Measurements from ENCODE around the gene NLGN4X.

NLGN4X gene

GRCh38 chrX:6257025-6257424 is 28.4 kb upstream of the NLGN4X start:
- Histone ChIP-seq H3F3A (ENCODE audit: insufficient read depth, low read length) (no peaks in the 10 kb centered on the region), H3K27ac (ENCODE audit: low read depth, low read length, poor library complexity, severe bottlenecking) (no peak overlapping the region), H3K36me3 (ENCODE audit: insufficient read depth, low read length) (no peaks in the 10 kb centered on the region), H3K79me2 (ENCODE audit: insufficient read depth, low read length) (no peaks in the 10 kb centered on the region), H3K4me3 (ENCODE audit: low read depth, low read length, poor library complexity, severe bottlenecking) (no peak overlapping the region), H3K4me1 (ENCODE audit: insufficient read depth, low read length, severe bottlenecking) (no peaks in the 10 kb centered on the region), H3K27me3 (ENCODE audit: insufficient read depth, low read length) (no peaks in the 10 kb centered on the region), H3K9me3 (ENCODE audit: low read length) (no peaks in the 10 kb centered on the region), H3K9me2 (ENCODE audit: low read depth, low read length) (no peaks in the 10 kb centered on the region), H4K20me1 (ENCODE audit: insufficient read depth, low read length) (no peaks in the 10 kb centered on the region), H2AFZ (ENCODE audit: low read length) (no peak overlapping the region), H3K4me2 (ENCODE audit: low read length) (no peak overlapping the region), H3K9ac (ENCODE audit: low read length) (no peak overlapping the region)
- TF ChIP-seq EZH2 (IDR thresholded peaks at IDR 0.05; ENCODE audit: borderline replicate concordance, low read length) (no peak), CTCF (IDR thresholded peaks at IDR 0.05; ENCODE audit: low read length) (no peak)

GRCh38 chrX:6244666-6245065 is 16.0 kb upstream of the NLGN4X start:
- Histone ChIP-seq H3K79me2 (ENCODE audit: insufficient read depth, low read length) (no peaks in the 10 kb centered on the region), H3K9ac (ENCODE audit: low read length) (no peak overlapping the region), H3K4me3 (ENCODE audit: low read depth, low read length, poor library complexity, severe bottlenecking) (no peak overlapping the region), H3K36me3 (ENCODE audit: insufficient read depth, low read length) (no peaks in the 10 kb centered on the region), H3K27me3 (ENCODE audit: insufficient read depth, low read length) (no peaks in the 10 kb centered on the region), H3K4me2 (ENCODE audit: low read length) (no peak overlapping the region), H3F3A (ENCODE audit: insufficient read depth, low read length) (no peaks in the 10 kb centered on the region), H3K27ac (ENCODE audit: low read depth, low read length, poor library complexity, severe bottlenecking) (no peak overlapping the region), H2AFZ (ENCODE audit: low read length) (no peak overlapping the region), H3K9me3 (ENCODE audit: low read length) (no peaks in the 10 kb centered on the region), H3K4me1 (ENCODE audit: insufficient read depth, low read length, severe bottlenecking) (no peaks in the 10 kb centered on the region), H4K20me1 (ENCODE audit: insufficient read depth, low read length) (no peaks in the 10 kb centered on the region), H3K9me2 (ENCODE audit: low read depth, low read length) (no peaks in the 10 kb centered on the region)
- no peak for TF ChIP-seq CTCF (IDR thresholded peaks at IDR 0.05; ENCODE audit: low read length)
- TF ChIP-seq EZH2 (IDR thresholded peaks at IDR 0.05; ENCODE audit: borderline replicate concordance, low read length), result no peak

- Histone ChIP-seq H3K36me3 (ENCODE audit: insufficient read depth, low read length) (no peaks in the 10 kb centered on the region), H3K4me1 (ENCODE audit: insufficient read depth, low read length, severe bottlenecking) (no peaks in the 10 kb centered on the region), H4K20me1 (ENCODE audit: insufficient read depth, low read length) (no peaks in the 10 kb centered on the region), H3K9me3 (ENCODE audit: low read length) (no peaks in the 10 kb centered on the region), H2AFZ (ENCODE audit: low read length) (no peak overlapping the region), H3K27me3 (ENCODE audit: insufficient read depth, low read length) (no peaks in the 10 kb centered on the region), H3K4me2 (ENCODE audit: low read length) (no peak overlapping the region), H3K4me3 (ENCODE audit: low read depth, low read length, poor library complexity, severe bottlenecking) (no peak overlapping the region), H3K27ac (ENCODE audit: low read depth, low read length, poor library complexity, severe bottlenecking) (no peak overlapping the region), H3K9ac (ENCODE audit: low read length) (no peak overlapping the region), H3K9me2 (ENCODE audit: low read depth, low read length) (no peaks in the 10 kb centered on the region), H3K79me2 (ENCODE audit: insufficient read depth, low read length) (no peaks in the 10 kb centered on the region), H3F3A (ENCODE audit: insufficient read depth, low read length) (no peaks in the 10 kb centered on the region)
- TF ChIP-seq CTCF (IDR thresholded peaks at IDR 0.05; ENCODE audit: low read length) (no peak), EZH2 (IDR thresholded peaks at IDR 0.05; ENCODE audit: borderline replicate concordance, low read length) (no peak)
These were observed 9.9 kb upstream of the NLGN4X start for GRCh38 chrX:6238576-6238975.

All from OCI-LY1 (cell line).